CD4-positive, CD25-positive, alpha-beta regulatory T cell (primary cell): ENCODE measurements around the gene BPIFB6. TPM values are rescaled to one million over a fixed set of nuclear protein-coding genes. Genes with fewer than 3 reads are reported as not detected.

Experiments
- ATAC-seq, 2 donors: fragments of 150-1000 bp; cut with Tn5 transposase; one replicate each; pipeline ENCODE4 v1.10.0; 2021; ENCODE audit warnings: low read depth in 2 of 2, moderate number of reproducible peaks in 2 of 2, moderate library complexity in 1 of 2
- DNase-seq, 3 donors: peaks; one replicate each; pipeline versions ENCODE4 v3.0.0 to v3.0.0-alpha.2; 2012 to 2022; ENCODE audit warnings: mixed read lengths in 1 of 3
- H3K27ac ChIP-seq: one replicate; pipeline ENCODE4 v1.7.0; 2013; ENCODE audit warnings: mild to moderate bottlenecking, low read length; ENCODE audit not compliant: insufficient read depth, poor library complexity, severe bottlenecking
- H3K27me3 ChIP-seq: one replicate; pipeline ENCODE4 v1.7.0; 2013; ENCODE audit warnings: low read length; ENCODE audit not compliant: control insufficient read depth, insufficient read depth
- H3K36me3 ChIP-seq: one replicate; pipeline ENCODE4 v1.7.0; 2013; ENCODE audit warnings: mild to moderate bottlenecking, low read length, moderate library complexity; ENCODE audit not compliant: control insufficient read depth, insufficient read depth
- H3K4me1 ChIP-seq: 2 replicates; pipeline ENCODE4 v1.7.0; 2013; ENCODE audit warnings: mild to moderate bottlenecking, low read length; ENCODE audit not compliant: insufficient read depth, control insufficient read depth, poor library complexity, severe bottlenecking
- H3K4me3 ChIP-seq: one replicate; pipeline ENCODE4 v1.7.0; 2013; ENCODE audit warnings: low read depth, mild to moderate bottlenecking, low read length, moderate library complexity
- H3K9me3 ChIP-seq, 2 experiments: 1 replicate in 1 of 2; 2 replicates in 1 of 2; pipeline ENCODE4 v1.7.0; 2013; ENCODE audit warnings: low read length in 2 of 2, mild to moderate bottlenecking in 1 of 2, moderate library complexity in 1 of 2; ENCODE audit not compliant: control insufficient read depth in 2 of 2
- H3K27ac Mint-ChIP-seq, 3 donors: one replicate each; pipeline ENCODE4 v1.8.0; 2020 to 2022; ENCODE audit warnings: mild to moderate bottlenecking in 3 of 3, mixed read lengths in 3 of 3, moderate library complexity in 2 of 3
- H3K27me3 Mint-ChIP-seq: one replicate; pipeline ENCODE4 v1.8.0; 2022; ENCODE audit warnings: mild to moderate bottlenecking, mixed read lengths
- H3K36me3 Mint-ChIP-seq: one replicate; pipeline ENCODE4 v1.8.0; 2020; ENCODE audit warnings: mixed read lengths
- H3K4me1 Mint-ChIP-seq, 4 donors: one replicate each; pipeline ENCODE4 v1.8.0; 2020 to 2022; ENCODE audit warnings: mixed read lengths in 4 of 4, mild to moderate bottlenecking in 1 of 4
- H3K4me3 Mint-ChIP-seq, 4 donors: one replicate each; pipeline ENCODE4 v1.8.0; 2020 to 2022; ENCODE audit warnings: mild to moderate bottlenecking in 4 of 4, mixed read lengths in 4 of 4, moderate library complexity in 3 of 4
- H3K9me3 Mint-ChIP-seq, 7 donors: one replicate each; pipeline ENCODE4 v1.8.0; 2020 to 2022; ENCODE audit warnings: mixed read lengths in 7 of 7, mild to moderate bottlenecking in 3 of 7, moderate library complexity in 2 of 7
- polyA plus RNA-seq, 4 donors: library from polyadenylated mRNA; unstranded; fragments of 300-500 nt; fragmentation: Illumina TruSeq; gene quantifications; one replicate each; pipeline ENCODE4 v1.2.3, GENCODE V29; 2021
- total RNA-seq: library from RNA; stranded (reverse); gene quantifications from one replicate; pipeline ENCODE4 v1.2.3, GENCODE V29; 2022

BPIFB6 gene
- total and polyA plus RNA-seq, 5 donors from 2014 or later, result not detected

GRCh38 chr20:33026072-33026778 lies 5.2 kb upstream of the BPIFB6 start:
- Mint-ChIP-seq H3K27ac (no peak overlapping the region), H3K27me3 (no peaks in the 10 kb centered on the region), H3K9me3 (no peaks in the 10 kb centered on the region), H3K4me1 (peaks cover 0 to 3% (median 0%) of the 10 kb centered on the region in 4 donors), H3K36me3 (no peaks in the 10 kb centered on the region), H3K4me3 (no peak overlapping the region)
- ATAC-seq, result no peak
- H3K4me3 ChIP-seq, result no peak overlapping the region
- H3K36me3 ChIP-seq, result no peaks in the 10 kb centered on the region
- no peaks in the 10 kb centered on the region for H3K9me3 ChIP-seq
- H3K4me1 ChIP-seq, result no peaks in the 10 kb centered on the region
- DNase-seq, result no peak
- no peaks in the 10 kb centered on the region for H3K27me3 ChIP-seq
- H3K27ac ChIP-seq, result no peak overlapping the region

- Histone ChIP-seq H3K36me3 (no peaks in the 10 kb centered on the region), H3K4me1 (no peaks in the 10 kb centered on the region), H3K27ac (no peak overlapping the region), H3K9me3 (no peaks in the 10 kb centered on the region), H3K27me3 (no peaks in the 10 kb centered on the region), H3K4me3 (no peak overlapping the region)
- Mint-ChIP-seq H3K4me3 (no peak overlapping the region), H3K4me1 (peaks cover 0 to under 1% (median 0%) of the 10 kb centered on the region in 4 donors), H3K36me3 (no peaks in the 10 kb centered on the region), H3K27ac (peak overlapping the region in 1 of 3 donors; percentile 27), H3K9me3 (no peaks in the 10 kb centered on the region), H3K27me3 (no peaks in the 10 kb centered on the region)
- ATAC-seq, result no peak
- DNase-seq, result no peak
These were observed 4.4 kb upstream of the BPIFB6 start for GRCh38 chr20:33026779-33027759.

- Histone ChIP-seq H3K4me3 (no peak overlapping the region), H3K36me3 (no peaks in the 10 kb centered on the region), H3K27me3 (no peaks in the 10 kb centered on the region), H3K9me3 (no peaks in the 10 kb centered on the region), H3K4me1 (no peaks in the 10 kb centered on the region), H3K27ac (no peak overlapping the region)
- no peak for DNase-seq
- Mint-ChIP-seq H3K4me1 (no peaks in the 10 kb centered on the region), H3K4me3 (no peak overlapping the region), H3K9me3 (peaks cover 0 to 1% (median under 1%) of the 10 kb centered on the region in 7 donors), H3K27ac (no peak overlapping the region), H3K36me3 (no peaks in the 10 kb centered on the region), H3K27me3 (no peaks in the 10 kb centered on the region)
- no peak for ATAC-seq
These were observed 3.4 kb upstream of the BPIFB6 start for GRCh38 chr20:33027769-33028751.

- no peaks in the 10 kb centered on the region for H3K36me3 ChIP-seq
- H3K27me3 Mint-ChIP-seq, result no peaks in the 10 kb centered on the region
- no peaks in the 10 kb centered on the region for H3K27me3 ChIP-seq
- H3K4me1 ChIP-seq, result no peaks in the 10 kb centered on the region
- no peaks in the 10 kb centered on the region for H3K36me3 Mint-ChIP-seq
- peaks cover 0 to 2% of the 10 kb centered on the region in 2 experiments for H3K9me3 ChIP-seq
- no peak overlapping the region for H3K27ac Mint-ChIP-seq
- H3K4me3 Mint-ChIP-seq, result no peak overlapping the region
- no peak for DNase-seq
- peaks cover 0 to 8% (median 1%) of the 10 kb centered on the region in 7 donors for H3K9me3 Mint-ChIP-seq
- H3K27ac ChIP-seq, result no peak overlapping the region
- H3K4me1 Mint-ChIP-seq, result no peaks in the 10 kb centered on the region
- no peak overlapping the region for H3K4me3 ChIP-seq
- no peak for ATAC-seq
These were observed 2.6 kb upstream of the BPIFB6 start for GRCh38 chr20:33028875-33029274.

GRCh38 chr20:33030076-33030475 lies 1.4 kb upstream of the BPIFB6 start:
- ATAC-seq (no peak), DNase-seq (no peak)
- H3K9me3 ChIP-seq, result peaks cover 0 to 2% of the 10 kb centered on the region in 2 experiments
- H3K4me3 ChIP-seq, result no peak overlapping the region
- Mint-ChIP-seq H3K36me3 (no peaks in the 10 kb centered on the region), H3K4me3 (no peak overlapping the region), H3K9me3 (peaks cover 0 to 8% (median 1%) of the 10 kb centered on the region in 7 donors), H3K27me3 (no peaks in the 10 kb centered on the region), H3K4me1 (no peaks in the 10 kb centered on the region), H3K27ac (no peak overlapping the region)
- H3K27me3 ChIP-seq, result no peaks in the 10 kb centered on the region
- no peaks in the 10 kb centered on the region for H3K36me3 ChIP-seq
- no peak overlapping the region for H3K27ac ChIP-seq
- H3K4me1 ChIP-seq, result no peaks in the 10 kb centered on the region

- no peak overlapping the region for H3K27ac ChIP-seq
- H3K4me1 ChIP-seq, result no peaks in the 10 kb centered on the region
- Mint-ChIP-seq H3K9me3 (peaks cover 0 to 8% (median 1%) of the 10 kb centered on the region in 7 donors), H3K27ac (no peak overlapping the region), H3K27me3 (no peaks in the 10 kb centered on the region), H3K36me3 (no peaks in the 10 kb centered on the region), H3K4me1 (no peaks in the 10 kb centered on the region), H3K4me3 (no peak overlapping the region)
- no peak for ATAC-seq
- H3K9me3 ChIP-seq, result peaks cover 0 to 2% of the 10 kb centered on the region in 2 experiments
- H3K27me3 ChIP-seq, result no peaks in the 10 kb centered on the region
- H3K4me3 ChIP-seq, result no peak overlapping the region
- no peaks in the 10 kb centered on the region for H3K36me3 ChIP-seq
- no peak for DNase-seq
These were observed 879 bp upstream of the BPIFB6 start for GRCh38 chr20:33030569-33030968.

GRCh38 chr20:33032555-33032954 lies 1.1 kb downstream of the BPIFB6 start:
- DNase-seq (no peak), ATAC-seq (no peak)
- Histone ChIP-seq H3K4me1 (no peaks in the 10 kb centered on the region), H3K27me3 (no peaks in the 10 kb centered on the region), H3K27ac (no peak overlapping the region), H3K4me3 (no peak overlapping the region), H3K9me3 (peaks cover 0 to 2% of the 10 kb centered on the region in 2 experiments), H3K36me3 (no peaks in the 10 kb centered on the region)
- H3K9me3 Mint-ChIP-seq, result peaks cover 0 to 8% (median 1%) of the 10 kb centered on the region in 7 donors
- no peak overlapping the region for H3K27ac Mint-ChIP-seq
- H3K27me3 Mint-ChIP-seq, result no peaks in the 10 kb centered on the region
- H3K4me3 Mint-ChIP-seq, result no peak overlapping the region
- H3K36me3 Mint-ChIP-seq, result no peaks in the 10 kb centered on the region
- no peaks in the 10 kb centered on the region for H3K4me1 Mint-ChIP-seq
